Measurements from ENCODE around the gene MANEA. TPM values are rescaled to one million over a fixed set of nuclear protein-coding genes. Genes with fewer than 3 reads are reported as not detected.

Gene MANEA
- 4.5 and 4.8 TPM in 2 replicates for total RNA-seq (2014; rRNA removed; shearing (Covaris generic))

GRCh38 chr6:95577304-95578105 lies at the start of gene MANEA:
Gene MANEA (plus strand): TSS chr6:95577535. CDS start chr6:95586440, 8,905 bp downstream.

